Activated naive CD4-positive, alpha-beta T cell treated with anti-CD3 and anti-CD28 coated beads, Interleukin-2, amount 50 U/mL, for 72 hours (primary cell): ENCODE results near the gene SERINC2. TPM values are rescaled to one million over a fixed set of nuclear protein-coding genes. Genes with fewer than 3 reads are reported as not detected.
"Not testable (repeated sequence)": the region's sequence is repeated elsewhere in the genome, so short reads cannot be mapped to it uniquely, and the experiment has no call there.

Source experiments
- ATAC-seq, 2 donors: fragments of 150-1000 bp; cut with Tn5 transposase; 2 replicates each; pipeline ENCODE4 v1.10.0; 2021; ENCODE audit warnings: mild to moderate bottlenecking in 2 of 2, moderate library complexity in 2 of 2
- DNase-seq, 2 donors: peaks; one replicate each; pipeline ENCODE4 v3.0.0; 2021 to 2022; ENCODE audit warnings: low spot score in 2 of 2
- H3K27ac Mint-ChIP-seq, 2 donors: one replicate each; pipeline ENCODE4 v1.8.0; 2022; ENCODE audit warnings: mild to moderate bottlenecking in 2 of 2, mixed read lengths in 2 of 2
- H3K36me3 Mint-ChIP-seq, 2 donors: one replicate each; pipeline ENCODE4 v1.8.0; 2022; ENCODE audit warnings: mixed read lengths in 2 of 2
- H3K9me3 Mint-ChIP-seq, 2 donors: one replicate each; pipeline ENCODE4 v1.8.0; 2022; ENCODE audit warnings: mixed read lengths in 2 of 2
- total RNA-seq, 2 donors: library from RNA; stranded (reverse); gene quantifications; one replicate each; pipeline ENCODE4 v1.2.3, GENCODE V29; 2022

Gene SERINC2
- total RNA-seq, 2 donors from 2014 or later = 0.59 TPM; not detected in 1

DNA sequence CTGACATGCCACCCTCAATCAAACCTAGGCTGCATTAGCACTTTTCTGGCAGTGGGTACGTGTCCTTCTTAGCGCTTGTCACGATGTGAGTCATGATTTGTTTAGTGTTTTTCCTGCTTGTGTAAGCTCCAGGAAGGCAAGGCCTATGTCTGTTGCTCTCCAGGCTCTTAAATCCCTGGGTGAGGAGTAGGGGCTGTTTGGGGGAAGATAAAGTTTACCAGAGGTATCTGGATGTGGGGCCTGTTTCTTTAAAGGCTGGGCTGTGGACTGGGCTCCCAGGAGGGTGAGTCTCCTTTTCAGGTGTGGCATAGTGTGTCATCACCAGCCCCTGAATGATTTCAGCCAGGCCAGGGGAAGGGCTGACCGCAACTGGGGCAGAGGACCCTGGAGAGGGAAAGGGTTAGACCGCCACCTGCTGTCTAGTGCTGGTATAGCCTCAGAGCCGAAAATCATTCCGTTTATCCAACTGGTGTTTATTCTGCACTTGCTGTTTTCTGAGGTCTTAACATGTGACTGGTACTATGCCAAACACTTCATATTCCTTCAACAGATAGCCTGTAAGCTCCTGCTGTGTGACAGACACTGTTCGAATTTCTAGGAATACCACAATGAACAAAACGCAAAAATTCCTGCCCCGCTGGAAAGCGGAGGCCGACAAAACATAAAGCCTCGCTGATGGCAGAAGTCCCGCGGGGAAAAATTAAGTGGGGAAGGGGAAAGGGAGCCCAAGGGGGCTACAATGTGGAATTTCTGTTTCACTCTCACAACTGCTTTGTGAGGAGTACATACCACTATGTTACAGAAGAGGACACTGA is 9.7 kb downstream of the SERINC2 start:
- Mint-ChIP-seq H3K9me3 (no peaks in the 10 kb centered on the region), H3K27ac (no peak overlapping the region), H3K36me3 (no peaks in the 10 kb centered on the region)
- ATAC-seq (peak; percentile 92 to 100), DNase-seq (peak; percentile 71 to 81)

DNA sequence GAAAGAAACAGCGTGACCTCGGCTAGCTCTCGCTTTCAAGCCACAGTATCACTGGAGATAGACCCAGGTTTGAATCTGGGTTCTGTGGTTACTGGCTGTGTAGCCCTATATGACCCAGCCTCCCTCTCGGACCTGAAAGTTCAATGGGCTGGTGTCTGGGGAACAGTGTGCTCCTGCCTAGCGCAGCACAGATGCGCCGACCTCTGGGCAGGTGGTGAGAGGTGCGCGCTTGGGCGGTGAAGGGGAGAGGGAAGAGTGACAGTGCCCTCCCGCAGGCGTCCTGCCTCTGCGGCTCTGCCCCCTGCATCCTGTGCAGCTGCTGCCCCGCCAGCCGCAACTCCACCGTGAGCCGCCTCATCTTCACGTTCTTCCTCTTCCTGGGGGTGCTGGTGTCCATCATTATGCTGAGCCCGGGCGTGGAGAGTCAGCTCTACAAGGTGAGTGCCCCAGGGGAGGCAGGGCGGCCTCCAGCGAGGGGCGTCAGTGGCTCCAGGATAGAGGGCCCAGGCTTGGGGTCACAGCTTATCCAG is 10.5 kb downstream of the SERINC2 start:
- no peak for DNase-seq
- H3K36me3 Mint-ChIP-seq = no peaks in the 10 kb centered on the region
- H3K27ac Mint-ChIP-seq = no peak overlapping the region
- ATAC-seq = no peak
- no peaks in the 10 kb centered on the region for H3K9me3 Mint-ChIP-seq

DNA sequence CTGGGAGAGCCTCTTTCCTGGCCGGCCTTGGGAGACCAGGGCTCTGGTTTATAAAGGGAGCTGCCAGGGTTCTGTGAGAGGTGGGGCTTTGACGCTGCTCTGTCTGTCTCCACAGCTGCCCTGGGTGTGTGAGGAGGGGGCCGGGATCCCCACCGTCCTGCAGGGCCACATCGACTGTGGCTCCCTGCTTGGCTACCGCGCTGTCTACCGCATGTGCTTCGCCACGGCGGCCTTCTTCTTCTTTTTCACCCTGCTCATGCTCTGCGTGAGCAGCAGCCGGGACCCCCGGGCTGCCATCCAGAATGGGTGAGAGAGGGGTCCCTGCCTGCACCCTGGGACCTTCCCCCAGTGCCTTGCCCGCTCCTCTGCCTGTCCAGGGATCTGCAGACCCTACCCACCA is 11.6 kb downstream of the SERINC2 start:
- DNase-seq (no peak), ATAC-seq (no peak)
- Mint-ChIP-seq H3K36me3 (no peaks in the 10 kb centered on the region), H3K9me3 (no peaks in the 10 kb centered on the region), H3K27ac (no peak overlapping the region)

DNA sequence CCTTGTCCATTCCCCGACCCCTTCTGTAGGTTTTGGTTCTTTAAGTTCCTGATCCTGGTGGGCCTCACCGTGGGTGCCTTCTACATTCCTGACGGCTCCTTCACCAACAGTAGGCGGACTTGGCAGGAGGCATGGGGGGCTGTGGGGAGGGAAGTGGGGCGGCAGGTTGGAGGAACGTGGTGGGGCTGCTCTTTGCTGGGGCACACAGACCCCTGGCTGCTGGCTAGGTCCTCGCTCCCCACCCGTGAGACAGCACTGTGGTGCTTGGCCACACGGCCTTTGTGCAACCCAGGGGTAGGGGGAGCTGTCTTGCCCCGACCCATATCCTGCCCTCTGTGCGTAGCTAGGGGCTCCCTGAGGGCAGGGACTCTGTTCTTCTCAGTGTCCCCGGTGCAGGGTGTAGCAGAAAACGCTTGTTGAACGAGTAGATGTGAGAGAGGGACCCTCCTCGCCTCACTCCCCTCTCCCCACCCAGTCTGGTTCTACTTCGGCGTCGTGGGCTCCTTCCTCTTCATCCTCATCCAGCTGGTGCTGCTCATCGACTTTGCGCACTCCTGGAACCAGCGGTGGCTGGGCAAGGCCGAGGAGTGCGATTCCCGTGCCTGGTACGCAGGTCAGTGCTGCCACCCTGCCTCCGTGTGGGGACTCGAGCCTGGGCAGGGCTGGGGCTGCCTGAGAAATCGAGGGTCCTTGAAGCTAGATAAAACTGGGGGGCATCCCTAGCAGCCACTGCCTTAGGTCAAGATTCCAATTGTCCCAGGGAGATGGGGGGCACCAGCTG is 12.5 kb downstream of the SERINC2 start:
- no peak for ATAC-seq
- H3K27ac Mint-ChIP-seq = peak overlapping the region in 1 of 2 donors; percentile 65
- DNase-seq = no peak
- no peaks in the 10 kb centered on the region for H3K36me3 Mint-ChIP-seq
- H3K9me3 Mint-ChIP-seq = no peaks in the 10 kb centered on the region

DNA sequence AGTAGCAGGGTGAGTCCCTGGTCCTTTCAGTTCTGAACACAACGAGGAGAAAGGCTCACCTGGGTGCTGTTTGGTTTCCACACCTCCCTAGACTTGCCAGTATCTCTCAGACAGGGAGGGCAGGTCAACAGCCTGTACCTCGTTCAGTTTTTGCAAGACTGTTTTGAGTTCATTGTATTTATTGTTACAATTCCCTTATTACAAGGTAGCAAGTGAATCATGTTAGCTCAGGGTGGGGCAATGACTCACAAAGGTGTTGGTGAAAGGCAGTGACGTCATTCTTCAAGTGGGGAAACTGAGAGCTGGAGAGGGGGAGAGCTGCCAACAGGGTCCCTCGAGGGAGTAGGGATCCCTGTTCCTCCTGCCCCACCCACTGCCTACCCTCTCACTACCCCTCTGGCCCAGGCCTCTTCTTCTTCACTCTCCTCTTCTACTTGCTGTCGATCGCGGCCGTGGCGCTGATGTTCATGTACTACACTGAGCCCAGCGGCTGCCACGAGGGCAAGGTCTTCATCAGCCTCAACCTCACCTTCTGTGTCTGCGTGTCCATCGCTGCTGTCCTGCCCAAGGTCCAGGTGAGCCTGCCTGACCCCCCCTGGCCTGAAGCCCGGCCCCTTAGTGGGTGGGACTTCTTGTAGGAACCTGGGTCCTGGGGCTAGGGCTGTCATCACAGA is 13.4 kb downstream of the SERINC2 start:
- no peak for ATAC-seq
- Mint-ChIP-seq H3K9me3 (no peaks in the 10 kb centered on the region), H3K36me3 (no peaks in the 10 kb centered on the region), H3K27ac (no peak overlapping the region)
- DNase-seq = no peak

DNA sequence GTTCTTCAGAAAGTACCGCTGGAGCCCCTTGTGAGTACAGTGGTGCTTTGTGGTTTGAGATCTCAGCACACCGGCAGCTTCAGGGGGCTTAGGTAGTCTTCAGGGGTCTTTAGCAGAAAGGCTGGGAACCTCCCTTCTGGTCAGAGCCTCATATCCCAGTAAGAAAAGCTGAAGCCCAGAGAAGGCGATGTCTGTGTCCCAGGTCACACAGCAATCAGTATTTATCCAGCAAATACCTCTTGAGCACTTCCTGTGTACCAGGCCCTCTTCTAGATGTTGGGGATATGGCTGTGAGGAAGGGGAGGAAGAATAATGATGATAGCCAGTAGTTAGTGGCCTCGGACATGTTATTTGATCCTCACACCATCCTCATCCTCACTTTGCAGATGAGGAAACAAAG is 14.3 kb downstream of the SERINC2 start:
- Mint-ChIP-seq H3K27ac (no peak overlapping the region), H3K36me3 (no peaks in the 10 kb centered on the region), H3K9me3 (no peaks in the 10 kb centered on the region)
- ATAC-seq (no peak), DNase-seq (no peak)

DNA sequence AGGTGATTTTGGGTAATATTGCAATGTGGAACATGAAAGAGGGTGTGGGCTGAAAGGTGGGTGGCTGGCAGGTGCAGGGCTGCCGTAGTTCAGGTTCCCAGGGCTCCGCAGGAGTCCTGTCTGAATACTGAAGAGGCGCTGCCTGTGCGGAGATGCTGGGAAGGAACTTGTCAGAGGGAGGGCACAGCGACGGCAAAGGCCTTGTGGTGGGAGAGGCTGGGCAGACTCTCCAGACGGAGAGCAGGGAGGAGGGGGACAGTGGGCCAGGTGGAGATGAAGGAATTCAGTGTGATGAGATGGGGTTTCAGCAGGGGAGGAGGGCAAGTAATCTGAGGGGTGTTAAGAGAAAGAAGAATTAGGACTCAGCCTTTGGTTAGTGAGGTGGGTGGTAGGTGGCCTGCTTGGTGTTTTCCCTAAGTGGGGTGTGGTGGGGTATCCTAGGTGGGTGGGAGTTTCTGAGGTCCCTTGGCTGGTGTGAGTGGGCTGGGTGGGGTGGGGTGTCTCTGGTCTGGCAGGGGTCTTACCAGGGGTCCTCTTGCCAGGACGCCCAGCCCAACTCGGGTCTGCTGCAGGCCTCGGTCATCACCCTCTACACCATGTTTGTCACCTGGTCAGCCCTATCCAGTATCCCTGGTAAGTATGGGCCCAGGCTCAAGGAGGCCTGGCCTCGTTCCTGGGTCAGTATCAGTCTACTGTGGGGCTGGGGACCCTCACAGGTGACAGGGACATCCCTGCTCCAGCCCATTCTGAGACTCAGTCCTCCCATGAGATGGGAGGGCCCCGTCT is 15.6 kb downstream of the SERINC2 start:
- DNase-seq = no peak
- Mint-ChIP-seq H3K36me3 (no peaks in the 10 kb centered on the region), H3K9me3 (no peaks in the 10 kb centered on the region), H3K27ac (no peak overlapping the region)
- no peak for ATAC-seq

DNA sequence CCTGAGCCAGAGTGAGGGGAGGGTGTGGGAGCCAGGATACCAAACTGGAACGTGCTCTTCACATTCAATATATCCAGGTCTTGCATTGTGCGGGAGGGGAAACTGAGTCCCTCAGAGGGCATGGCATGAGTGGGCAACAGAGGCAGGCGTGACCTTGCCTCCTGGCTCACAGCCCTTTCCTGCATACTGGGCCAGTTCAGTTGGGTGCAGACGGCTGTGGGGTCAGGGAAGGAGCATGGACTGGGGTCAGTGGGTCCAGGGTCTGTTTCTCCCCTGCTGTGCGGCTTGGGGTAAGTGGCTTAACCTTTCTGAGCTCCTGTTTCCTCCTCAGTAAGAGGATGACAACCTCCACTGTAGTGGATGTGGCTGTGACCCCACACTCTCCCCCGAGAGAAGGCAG is 16.6 kb downstream of the SERINC2 start:
- Mint-ChIP-seq H3K9me3 (no peaks in the 10 kb centered on the region), H3K36me3 (no peaks in the 10 kb centered on the region), H3K27ac (no peak overlapping the region)
- no peak for ATAC-seq
- DNase-seq = no peak

DNA sequence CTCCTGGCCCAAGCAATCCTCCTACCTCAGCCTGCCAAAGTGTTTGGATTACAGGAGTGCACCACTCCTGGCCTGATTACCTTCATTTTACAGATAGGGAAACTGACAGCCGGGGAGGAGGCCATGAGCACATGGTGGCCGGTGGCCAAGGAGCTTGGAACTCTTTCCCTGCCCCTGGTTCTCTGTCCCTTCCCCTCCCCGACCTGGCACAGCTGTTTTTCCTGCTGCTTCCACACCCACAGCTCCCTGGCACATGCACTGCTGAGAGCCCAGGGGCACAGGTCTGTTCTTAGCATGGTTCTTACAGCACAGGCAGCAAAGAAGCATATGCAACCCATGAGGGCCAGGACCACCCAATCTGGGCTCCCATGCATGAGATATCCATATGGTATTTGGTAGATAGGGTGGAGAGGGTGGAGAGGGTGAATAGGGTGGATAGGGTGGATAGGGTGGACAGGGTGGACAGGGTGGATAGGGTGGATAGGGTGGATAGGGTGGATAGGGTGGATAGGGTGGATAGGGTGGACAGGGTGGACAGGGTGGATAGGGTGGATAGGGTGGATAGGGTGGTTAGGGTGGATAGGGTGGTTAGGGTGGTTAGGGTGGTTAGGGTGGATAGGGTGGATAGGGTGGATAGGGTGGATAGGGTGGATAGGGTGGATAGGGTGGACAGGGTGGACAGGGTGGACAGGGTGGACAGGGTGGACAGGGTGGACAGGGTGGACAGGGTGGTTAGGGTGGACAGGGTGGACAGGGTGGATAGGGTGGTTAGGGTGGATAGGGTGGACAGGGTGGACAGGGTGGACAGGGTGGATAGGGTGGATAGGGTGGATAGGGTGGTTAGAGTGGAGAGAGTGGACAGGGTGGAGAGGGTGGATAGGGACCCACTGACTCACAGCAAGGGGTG is 18.6 kb downstream of the SERINC2 start:
- not testable (repeated sequence) for H3K9me3 Mint-ChIP-seq, H3K36me3 Mint-ChIP-seq, ATAC-seq, H3K27ac Mint-ChIP-seq
- DNase-seq = peak in 1 of 2 donors; percentile 26

DNA sequence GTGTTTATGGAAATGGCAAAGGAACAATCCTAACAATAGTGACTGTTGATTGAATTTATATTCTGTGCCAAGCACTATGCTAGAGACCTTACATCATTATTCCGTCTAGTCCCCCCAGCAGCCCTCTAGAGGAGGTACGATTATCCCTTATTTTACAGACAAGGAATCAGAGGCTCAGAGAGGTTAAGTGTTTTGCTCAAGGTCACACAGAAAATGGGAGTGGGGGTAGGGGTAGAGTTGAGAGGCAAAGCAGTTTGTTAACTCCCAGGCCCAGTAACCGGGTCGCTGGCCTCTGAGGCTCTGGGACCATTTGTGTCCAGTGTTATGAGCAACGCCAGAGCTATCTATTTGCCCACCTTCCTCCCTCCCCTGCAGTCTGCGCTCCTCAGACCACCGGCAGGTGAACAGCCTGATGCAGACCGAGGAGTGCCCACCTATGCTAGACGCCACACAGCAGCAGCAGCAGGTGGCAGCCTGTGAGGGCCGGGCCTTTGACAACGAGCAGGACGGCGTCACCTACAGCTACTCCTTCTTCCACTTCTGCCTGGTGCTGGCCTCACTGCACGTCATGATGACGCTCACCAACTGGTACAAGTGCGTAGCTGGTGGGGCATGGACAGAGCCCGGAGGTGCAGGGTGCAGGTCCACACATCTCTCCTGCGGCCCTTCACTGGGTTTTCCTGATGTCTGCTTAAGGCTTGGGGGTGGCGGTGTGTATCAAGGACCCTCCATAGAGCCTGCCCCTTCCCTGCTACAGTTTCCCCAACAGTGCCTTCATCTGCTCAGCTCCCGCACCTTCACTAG is 19.8 kb downstream of the SERINC2 start:
- Mint-ChIP-seq H3K27ac (no peak overlapping the region), H3K9me3 (no peaks in the 10 kb centered on the region), H3K36me3 (no peaks in the 10 kb centered on the region)
- ATAC-seq (no peak), DNase-seq (peak in 1 of 2 donors; percentile 51)

DNA sequence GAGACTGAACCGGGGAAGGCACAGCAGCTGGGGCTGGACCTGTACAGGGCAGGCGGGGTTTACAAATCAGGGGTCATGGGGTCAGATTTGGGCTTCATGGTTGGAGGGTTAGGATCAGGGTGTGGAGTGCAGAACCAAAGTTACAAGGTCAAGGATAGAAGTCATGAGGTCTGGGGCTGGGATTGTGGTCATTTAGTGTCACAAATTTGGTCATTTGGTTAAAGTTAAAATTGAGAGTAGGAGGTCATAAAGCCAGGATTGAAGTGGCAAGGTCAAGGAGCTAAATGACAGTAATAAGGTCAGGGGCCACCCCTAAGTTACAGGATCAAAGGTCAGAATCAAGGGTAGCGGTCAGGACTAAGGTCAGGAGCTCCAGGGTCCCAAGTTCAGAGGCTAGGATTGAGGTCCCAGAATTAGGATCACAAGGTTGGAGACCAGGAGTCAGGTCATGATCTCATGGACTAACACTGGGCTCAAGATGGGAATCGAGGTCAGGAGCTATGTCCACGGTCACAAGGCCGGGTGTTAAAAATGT is 20.4 kb downstream of the SERINC2 start:
- Mint-ChIP-seq H3K36me3 (no peaks in the 10 kb centered on the region), H3K9me3 (no peaks in the 10 kb centered on the region), H3K27ac (no peak overlapping the region)
- ATAC-seq = peak in 1 of 2 donors; percentile 14
- DNase-seq = peak in 1 of 2 donors; percentile 11

DNA sequence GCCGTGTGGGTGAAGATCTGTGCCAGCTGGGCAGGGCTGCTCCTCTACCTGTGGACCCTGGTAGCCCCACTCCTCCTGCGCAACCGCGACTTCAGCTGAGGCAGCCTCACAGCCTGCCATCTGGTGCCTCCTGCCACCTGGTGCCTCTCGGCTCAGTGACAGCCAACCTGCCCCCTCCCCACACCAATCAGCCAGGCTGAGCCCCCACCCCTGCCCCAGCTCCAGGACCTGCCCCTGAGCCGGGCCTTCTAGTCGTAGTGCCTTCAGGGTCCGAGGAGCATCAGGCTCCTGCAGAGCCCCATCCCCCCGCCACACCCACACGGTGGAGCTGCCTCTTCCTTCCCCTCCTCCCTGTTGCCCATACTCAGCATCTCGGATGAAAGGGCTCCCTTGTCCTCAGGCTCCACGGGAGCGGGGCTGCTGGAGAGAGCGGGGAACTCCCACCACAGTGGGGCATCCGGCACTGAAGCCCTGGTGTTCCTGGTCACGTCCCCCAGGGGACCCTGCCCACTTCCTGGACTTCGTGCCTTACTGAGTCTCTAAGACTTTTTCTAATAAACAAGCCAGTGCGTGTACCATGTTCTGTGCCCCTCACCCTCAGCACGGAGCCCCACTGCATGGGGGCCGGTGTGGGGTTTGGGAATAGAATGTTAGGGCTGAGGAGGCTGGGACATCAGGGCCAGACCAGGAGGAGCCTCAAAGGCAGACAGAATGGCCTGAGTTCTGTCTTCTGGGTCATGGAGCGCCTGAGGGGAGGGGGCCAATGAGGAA is 21.3 kb downstream of the SERINC2 start:
- Mint-ChIP-seq H3K9me3 (no peaks in the 10 kb centered on the region), H3K27ac (no peak overlapping the region), H3K36me3 (no peaks in the 10 kb centered on the region)
- ATAC-seq = no peak
- peak in 1 of 2 donors; percentile 33 for DNase-seq

DNA sequence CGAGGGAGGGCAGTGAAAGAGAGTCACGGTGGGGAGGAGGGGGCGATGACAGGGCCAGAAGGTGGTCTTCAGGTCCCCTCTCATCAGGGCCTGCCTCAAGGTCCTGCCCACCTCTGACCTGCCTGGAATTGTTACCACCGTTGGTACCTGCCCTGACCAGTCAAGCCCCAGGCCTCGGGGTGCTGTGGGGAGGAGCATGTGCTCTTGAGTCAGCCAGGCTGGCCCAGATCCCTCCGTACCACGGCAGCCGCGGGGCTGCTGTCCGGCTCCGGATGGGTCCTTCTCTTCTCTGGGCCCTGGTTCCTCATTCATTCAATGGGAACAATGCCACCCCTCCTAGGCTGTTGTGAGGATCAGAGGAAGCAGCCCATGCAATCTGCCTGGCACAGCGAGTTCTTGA is 22.0 kb downstream of the SERINC2 start:
- no peaks in the 10 kb centered on the region for H3K36me3 Mint-ChIP-seq
- H3K9me3 Mint-ChIP-seq = no peaks in the 10 kb centered on the region
- DNase-seq (peak in 1 of 2 donors; percentile 44), ATAC-seq (no peak)
- no peak overlapping the region for H3K27ac Mint-ChIP-seq
